ENCODE data around the gene STX8.
"Not testable (repeated sequence)": the region's sequence is repeated elsewhere in the genome, so short reads cannot be mapped to it uniquely, and the experiment has no call there.

Gene STX8

DNA sequence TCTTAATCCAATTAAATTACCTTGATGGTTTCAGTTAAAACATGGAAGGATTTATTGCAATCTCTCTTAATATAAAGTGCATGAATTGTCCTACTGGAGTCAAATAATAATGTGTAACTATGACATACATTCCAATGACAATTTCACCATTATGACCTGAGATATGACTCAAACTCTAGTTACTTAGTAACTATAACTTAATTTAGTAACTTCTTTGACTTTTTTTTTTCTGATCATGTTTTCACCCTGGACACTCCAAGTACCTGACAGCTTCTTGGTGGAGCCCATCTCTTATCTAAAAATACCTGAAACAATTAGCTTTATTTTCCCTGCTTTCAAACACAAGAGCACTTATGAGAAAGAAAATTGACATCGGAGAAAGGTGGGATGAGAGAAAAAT is 123.7 kb downstream of the STX8 start:
- intact Hi-C loops (cut with DNase I), result no loop called here
- DNase-seq, result no peak

DNA sequence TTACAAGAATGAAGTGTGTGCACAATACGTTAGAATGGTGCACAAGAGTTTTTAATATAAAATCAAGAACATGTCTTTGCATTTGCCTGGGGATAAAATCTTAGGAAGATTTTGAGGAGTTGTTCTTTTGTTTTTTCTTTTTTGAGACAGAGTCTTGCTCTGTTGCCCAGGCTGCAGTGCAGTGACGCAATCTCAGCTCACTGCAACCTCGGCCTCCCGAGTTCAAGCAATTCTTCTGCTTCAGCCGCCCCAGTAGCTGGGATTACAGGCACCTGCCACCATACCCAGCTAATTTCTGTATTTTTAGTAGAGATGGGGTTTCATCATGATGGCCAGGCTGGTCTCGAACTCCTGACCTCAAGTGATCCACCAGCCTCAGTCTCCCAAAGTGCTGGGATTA is 128.3 kb downstream of the STX8 start:
- DNase-seq; intact Hi-C loops (cut with DNase I): not testable (repeated sequence)

DNA sequence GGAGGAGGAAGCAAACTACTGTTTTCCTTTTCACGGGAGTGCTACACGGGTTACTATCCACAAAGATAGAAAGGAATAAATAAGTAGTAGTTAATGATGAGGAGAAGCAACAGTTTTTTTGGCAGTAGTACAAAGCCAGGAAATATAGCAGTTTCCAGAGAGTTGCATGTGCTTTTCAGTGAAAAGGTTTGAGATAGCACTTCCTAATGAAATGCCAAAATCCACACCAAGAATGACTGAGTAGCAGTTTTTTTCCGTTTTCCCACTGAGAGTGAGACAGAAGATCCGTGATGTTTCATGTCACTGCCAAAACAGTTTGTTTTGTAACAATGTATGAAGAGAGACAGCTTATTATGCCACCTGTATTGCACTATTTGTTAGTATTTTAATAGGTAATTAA is 129.1 kb downstream of the STX8 start:
- intact Hi-C loops (cut with DNase I), result no loop called here
- DNase-seq, result no peak

DNA sequence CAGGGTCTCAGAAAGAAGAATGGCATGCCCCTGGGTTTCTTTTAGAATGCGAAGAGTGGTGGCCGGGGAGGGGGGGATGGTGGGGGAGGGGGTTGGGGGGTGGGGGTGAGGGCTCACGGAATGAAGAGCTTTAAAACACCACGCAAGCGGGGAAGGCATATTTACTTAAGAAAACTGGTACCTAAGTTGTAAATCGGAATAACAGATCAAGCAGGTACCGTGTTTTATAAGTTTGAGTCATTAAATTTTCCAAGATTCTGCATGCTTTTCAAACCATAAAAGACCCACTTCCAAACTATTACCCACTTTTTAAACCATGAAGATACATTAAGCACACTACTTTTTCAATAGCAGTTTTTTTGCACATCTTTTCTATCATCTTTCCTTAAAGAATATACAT is 130.2 kb downstream of the STX8 start:
- intact Hi-C loops (cut with DNase I), result no loop called here
- DNase-seq, result no peak

DNA sequence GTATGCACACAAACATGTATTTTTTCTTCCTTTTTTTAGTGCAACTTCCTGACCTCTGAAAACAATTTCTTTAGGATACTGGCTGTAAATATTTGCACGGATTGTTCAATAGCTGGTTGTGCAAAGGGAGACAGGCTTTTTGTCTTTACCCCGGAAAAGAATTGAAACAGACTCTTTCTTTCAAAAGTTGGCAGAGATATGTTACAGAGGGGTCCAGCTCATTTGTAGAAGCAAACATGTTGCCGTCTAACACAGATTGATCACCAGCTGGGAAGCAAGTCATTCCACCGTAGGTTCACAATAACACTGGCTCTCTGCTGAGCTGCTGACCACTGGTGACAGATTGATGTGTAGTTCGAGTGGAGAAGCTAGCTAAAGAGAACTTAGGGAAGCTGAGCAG is 130.9 kb downstream of the STX8 start:
- no peak for DNase-seq

DNA sequence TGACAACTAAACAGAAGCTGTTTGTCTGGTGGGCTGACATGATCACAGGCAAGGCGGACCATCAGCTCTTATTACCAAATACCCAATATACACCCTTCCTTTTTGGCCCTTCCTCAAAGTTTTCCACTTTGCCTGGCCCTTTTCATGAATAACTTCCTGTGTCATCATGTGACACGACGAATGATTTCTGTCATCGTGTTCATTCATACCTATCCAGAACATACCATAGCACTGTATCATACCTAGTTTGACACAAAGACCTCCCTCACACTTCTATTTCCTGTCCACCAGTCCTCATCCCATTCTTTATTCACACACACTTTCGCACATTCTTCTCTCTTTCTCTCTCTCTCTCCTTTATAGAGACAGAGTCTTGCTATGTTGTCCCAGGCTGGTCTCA is 131.8 kb downstream of the STX8 start:
- intact Hi-C loops (cut with DNase I), result no loop called here
- no peak for DNase-seq

More for the DNA sequence above, 130.9 kb downstream of the STX8 start:
- intact Hi-C loops (cut with DNase I), result no loop called here

DNA sequence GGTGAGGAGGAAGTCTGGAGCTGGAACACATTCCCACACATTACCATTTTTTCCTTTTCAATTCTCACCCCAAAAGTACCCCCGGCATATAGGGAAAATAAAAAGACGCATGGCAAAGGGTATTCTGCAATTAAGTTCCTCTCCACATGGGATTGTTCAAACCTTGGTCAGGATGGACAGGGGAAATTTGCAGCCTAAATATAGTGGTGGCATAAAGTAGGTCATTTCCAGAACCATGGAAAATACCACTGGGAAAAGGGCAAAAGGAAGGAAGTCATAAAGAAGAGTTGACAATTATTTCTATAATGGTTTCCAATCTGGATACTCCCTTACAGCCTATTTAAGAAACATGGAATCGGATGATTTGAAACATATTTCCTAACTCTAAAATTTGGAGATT is 135.8 kb downstream of the STX8 start:
- intact Hi-C loops (cut with DNase I), result no loop called here
- DNase-seq, result no peak

DNA sequence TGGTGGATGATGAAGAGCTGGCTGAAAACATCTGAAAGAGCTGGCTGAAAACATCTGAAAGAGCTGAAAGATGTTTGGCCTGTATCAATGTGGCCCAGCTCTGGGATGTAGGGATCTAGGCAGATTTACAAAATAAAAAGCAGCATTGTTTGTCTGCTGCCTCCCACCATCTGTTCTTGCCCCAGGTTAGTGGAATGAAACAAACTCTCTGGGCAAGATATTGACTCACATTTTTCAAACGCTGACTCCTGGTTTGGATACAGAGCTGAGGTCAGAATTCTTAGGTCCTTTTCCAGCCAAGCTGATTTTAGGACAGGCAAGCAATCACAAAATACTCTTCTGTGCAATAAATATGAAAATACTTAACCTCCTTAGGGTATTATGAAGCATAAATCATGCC is 139.0 kb downstream of the STX8 start:
- DNase-seq, result no peak
- intact Hi-C loops (cut with DNase I), result no loop called here

DNA sequence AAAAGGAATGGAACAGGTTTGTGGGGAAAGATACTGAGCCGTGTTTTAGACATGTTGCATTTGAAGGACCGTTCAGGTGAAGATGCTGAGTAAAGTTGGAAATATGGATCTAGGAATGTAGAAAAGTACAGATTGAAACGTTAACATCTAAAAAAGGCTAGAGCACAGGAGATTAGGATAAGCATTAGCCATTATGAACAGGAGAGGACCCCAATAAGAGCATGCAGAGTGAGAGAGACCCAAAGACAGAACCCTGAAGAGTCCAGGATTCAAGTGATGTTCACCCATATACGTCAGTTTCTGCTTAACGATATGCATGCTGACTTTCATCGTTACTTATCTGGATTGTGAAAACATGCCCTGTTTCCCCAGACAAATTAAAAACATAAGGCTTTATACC is 140.5 kb downstream of the STX8 start:
- intact Hi-C loops (cut with DNase I), result no loop called here
- no peak for DNase-seq

DNA sequence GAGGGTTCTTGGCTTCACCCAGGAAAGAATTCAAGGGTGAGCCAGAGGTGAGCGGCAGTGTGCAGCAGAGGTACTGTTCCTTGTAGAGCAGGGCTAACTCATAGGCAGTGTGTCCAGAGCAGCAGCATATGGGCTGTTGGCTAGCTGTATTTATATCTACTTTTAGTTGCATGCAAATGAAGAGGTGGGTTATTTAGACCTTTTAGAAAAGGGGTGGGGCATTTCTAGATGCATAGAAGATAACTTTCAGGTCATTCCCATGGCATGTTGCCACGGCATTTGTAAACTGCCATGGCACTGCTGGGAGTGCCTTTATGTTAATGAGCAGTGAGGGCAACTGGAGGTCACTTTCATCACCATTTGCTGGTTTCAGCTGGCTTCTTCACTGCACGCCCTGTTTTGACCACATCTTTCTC is 141.0 kb downstream of the STX8 start:
- DNase-seq, result no peak
- intact Hi-C loops (cut with DNase I), result no loop called here

DNA sequence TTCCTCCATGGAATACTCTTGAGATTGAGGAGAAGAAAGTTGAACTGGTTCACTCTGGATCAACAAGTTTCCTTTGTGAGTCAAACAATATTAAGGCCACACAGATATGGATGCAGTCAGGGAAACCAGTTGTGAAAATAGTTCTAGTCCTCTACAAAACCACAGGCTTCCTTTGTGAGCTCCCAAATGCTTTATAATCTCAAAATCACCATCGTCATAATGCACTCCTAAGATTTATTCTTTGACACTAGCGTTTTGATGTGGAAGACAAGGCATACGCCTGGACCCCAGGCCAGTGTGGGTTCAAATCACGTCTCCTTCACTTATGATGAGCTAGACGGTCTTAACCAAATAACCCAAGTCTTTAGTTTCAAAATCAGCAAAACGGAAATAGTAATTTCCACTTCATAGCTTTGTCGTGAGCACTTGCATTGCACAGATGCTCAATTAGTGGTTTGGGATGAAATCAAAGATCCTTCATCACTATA is 142.6 kb downstream of the STX8 start:
- intact Hi-C loops (cut with DNase I), result no loop called here
- DNase-seq, result no peak

DNA sequence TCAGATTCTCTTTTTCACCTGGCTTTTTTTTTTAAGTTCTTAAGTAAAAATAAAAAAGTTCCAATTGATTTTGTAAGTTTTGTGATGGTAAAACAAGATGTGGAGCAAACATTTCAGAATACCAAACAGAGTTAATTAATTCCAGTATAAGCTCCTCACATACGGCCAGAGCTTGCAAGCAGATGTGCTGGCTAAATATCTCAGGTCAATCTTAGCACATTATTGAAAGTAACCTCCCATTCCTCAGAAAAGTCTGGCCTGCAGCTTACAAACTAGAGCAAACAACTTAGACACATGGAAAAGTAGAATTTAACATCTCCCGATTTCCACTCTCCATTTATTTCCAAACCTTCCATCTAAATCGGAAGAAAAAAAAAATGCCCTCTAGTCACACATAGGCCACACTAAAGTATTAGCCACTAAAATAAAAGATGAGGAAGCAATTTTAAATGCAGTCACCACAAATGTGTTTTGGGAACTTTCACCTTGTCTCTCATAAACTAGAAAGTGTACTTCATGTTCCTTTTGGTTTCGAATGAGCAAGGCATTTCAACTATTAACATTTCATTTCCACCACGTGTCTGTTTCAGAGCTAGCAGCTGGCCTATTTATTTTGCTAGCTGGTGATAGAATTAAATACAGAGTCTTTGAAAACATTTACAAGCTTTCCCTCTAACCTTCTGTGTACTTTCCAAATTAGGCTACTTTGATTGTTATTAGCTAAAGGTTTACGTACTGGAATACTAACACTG is 143.3 kb downstream of the STX8 start:
- intact Hi-C loops (cut with DNase I), result no loop called here
- DNase-seq, result no peak

DNA sequence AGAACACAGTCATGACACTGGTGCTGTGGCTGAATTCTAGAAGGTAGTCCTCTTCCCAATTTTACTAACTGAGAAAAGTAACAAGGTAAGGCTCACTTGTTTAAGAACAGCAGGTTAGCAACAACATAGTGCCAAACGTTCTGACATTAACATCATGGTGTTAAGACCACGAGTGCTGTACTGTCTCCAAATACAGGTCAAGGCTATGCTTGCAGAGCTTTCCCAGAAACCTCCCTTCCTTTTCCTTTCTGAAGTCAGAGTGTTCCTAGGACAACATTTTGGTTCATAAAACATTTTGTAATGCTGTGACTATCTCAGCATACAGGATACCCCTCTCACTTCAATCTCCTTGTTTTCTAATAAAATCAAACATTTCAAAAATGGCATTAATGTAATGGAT is 144.0 kb downstream of the STX8 start:
- DNase-seq, result no peak
- intact Hi-C loops (cut with DNase I), result no loop called here

DNA sequence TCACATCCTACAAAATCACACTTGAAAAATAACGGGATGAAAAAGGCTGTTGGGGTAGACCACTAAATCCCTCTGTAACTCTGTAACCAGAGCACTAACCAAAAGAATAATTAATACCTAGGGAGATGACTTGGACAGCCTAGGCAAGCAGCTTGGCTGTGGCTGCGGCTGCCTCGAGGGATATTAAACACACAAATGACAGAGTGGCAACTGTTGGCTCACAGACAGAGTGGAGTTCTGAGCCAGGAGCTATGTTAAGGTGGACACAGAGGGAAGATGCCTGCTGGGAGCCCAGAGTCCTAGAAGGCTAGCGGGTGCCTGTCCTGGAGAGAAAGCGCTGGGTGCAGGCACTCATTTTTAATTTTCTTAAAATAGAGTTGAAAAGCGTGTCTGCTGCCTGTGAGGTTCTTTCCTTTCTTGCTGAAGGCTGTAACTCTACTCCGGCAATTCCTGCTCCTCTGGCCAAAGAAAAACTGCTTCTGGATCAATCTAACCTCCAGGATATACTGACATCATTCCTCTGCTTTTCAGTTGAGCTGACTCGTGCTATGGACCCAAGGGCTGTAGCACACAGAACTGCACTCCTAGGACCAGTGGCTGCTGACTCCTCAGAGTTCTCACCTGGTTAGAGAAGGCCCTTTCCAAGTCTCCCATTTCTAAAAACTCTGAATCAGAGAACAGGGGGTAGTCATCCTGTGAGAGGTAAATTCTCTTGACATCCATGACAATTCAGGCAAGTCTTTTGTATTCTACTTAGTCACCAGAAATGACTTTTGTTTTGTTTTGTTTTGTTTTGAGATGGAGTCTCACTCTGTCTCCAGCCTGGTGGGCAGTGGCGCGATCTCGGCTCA is 147.9 kb downstream of the STX8 start:
- intact Hi-C loops (cut with DNase I), result no loop called here
- DNase-seq, result peak in 1 of 10 donors; percentile 46

DNA sequence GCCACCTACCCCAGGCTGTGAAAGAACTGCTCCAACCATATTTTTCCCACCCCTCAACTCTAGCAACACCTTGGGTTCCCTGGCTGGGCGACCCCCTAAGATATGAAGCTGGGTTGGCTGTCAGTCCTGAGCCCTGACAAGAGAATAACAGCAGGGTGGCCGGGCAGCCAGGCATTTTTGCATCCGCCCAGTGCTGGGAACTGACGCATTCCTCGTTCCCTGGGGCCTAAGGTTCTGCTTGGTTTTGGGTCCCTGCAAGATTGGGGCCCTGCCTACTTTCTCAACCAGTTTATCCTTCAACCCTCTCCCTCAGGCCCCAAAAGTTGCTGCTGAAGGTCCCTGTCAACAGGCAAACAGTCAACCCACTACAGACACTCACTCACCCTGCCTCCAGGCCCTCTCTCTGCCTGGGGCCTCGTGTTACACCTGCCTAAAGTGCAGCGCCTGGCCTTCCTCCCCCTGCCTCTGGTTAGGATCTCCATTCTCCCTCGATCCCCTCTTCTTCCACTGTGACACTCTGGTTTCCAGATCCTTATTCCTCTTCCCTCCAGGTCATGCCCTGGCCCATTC is 151.5 kb downstream of the STX8 start:
- intact Hi-C loops (cut with DNase I), result no loop called here
- DNase-seq, result no peak

DNA sequence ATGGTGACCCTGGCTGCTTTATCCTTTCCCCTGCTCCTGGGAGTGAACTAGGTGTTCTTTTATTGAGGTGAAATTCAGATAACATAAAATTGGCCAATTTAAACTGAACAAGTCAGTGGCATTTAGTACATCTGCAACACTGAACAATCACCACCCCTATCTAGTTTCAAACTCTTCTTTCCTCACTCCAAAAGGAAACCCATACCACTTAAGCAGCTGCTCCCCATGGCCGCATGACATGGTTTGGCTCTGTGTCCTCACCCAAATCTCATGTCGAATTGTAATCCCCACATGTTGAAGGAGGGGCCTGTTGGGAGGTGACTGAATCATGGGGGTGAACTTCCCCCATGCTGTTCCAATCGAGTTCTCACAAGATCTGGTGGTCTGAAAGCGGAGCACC is 154.1 kb downstream of the STX8 start:
- no peak for DNase-seq
- intact Hi-C loops (cut with DNase I), result no loop called here

DNA sequence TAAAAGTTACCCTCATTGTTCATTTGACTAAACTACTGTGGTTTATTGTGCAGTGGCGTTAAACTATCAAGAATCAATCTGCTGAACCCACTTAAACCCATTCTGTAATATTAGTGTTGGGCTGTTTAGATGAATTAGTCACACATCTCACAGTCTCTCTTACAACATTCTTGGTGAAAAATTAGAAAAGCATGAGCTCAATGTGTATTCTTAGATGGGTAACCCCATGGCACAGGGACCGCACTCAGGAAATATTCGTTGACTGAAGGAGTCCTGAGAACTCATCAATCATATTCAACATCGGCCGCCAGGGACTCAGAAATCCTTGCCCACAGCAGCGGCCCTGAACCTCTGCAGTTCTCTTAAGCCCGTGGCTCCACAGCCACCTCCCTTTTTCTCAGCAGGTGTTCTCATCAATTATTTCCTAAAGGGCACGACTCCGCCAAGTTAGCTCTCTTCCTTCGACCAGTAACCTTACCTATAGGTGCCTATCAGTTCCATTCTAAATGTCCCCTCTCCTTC is 155.6 kb downstream of the STX8 start:
- DNase-seq, result no peak
- intact Hi-C loops (cut with DNase I), result no loop called here

DNA sequence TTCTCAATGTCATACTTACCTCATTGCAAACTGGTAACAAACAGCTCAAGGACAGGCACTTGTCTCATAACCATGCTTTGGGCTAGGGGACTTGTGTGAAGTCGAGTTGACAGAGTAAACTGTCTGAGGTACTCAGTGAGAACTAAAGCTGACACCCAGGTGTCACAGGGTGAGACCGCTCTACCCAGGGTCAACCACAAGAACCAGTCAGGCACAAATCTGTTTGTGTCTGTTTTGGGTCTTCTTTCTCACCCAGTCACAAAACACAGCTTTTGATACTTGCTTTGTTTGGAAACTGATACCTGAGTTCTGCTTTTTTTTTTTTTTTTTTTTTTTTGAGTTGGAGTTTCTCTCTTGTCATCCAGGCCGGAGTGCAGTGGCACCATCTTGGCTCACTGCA is 161.1 kb downstream of the STX8 start:
- DNase-seq, result no peak
- intact Hi-C loops (cut with DNase I), result no loop called here

DNA sequence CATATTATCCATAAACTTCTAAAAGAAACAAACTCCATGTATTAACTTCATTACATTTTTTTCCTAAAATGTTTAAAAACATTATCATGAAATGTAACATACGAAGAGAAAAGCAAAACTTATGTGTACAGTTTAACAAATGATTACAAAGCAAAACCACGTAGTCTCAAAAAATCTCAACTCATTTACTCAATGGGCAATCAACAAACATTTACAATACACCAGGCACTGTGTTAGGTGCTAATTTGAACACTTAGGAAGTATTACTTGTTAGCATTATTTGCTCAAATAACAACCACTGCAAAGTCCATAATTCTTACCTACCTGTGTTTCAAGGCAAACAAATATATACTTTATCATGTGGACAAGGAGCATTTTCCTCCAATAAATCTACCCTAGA is 164.9 kb downstream of the STX8 start:
- intact Hi-C loops (cut with DNase I), result no loop called here
- DNase-seq, result no peak

DNA sequence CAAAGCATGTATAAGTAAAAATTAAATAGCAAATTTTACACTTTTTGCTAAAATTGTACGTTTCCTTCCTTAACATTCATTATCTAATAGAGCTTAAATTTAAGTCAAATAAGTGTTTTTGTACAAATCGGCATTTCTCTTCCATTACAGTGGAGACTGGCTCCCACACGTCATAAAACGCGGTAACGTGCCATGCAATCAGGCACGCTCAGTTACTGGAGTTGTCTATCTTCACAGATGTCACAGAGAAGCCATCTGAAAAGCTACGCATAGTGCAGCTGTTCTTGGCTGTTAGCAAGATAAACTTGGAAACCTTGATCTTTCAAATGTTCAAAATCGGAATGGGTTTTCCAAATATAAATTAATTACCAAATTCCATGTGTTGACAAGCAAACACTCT is 165.3 kb downstream of the STX8 start:
- intact Hi-C loops (cut with DNase I), result no loop called here
- DNase-seq, result no peak

DNA sequence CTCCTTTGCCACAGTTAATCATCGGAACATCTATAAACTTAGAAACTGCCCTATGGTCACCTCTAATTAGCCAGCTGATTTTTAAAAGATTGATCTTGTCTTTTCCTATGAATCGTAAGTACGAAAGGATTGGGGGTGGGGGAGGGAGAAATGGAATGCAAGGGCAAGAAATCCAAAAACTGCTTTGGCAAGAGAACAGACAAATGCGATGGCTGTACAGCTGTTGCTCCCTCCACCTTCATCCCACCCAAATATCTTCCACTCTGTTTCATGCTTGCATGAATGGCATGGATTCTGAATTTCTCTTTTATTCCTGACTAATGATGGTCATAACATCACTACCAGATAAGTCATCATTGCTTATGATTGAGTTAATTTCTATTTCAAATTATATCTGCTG is 165.7 kb downstream of the STX8 start:
- intact Hi-C loops (cut with DNase I), result no loop called here

More for the DNA sequence above, 165.7 kb downstream of the STX8 start:
- no peak for DNase-seq

All from posterior cingulate gyrus (tissue), 11 donors.